Upper lobe of right lung (tissue), 1 donor: ENCODE measurements around the gene REN. TPM values are rescaled to one million over a fixed set of nuclear protein-coding genes. Genes with fewer than 3 reads are reported as not detected.

ENCODE experiments used
- ATAC-seq: fragments of 200-7000 bp; cut with Tn5 transposase; one replicate; pipeline ENCODE4 v1.9.1; 2020; ENCODE audit warnings: mild to moderate bottlenecking, moderate library complexity
- DNase-seq: peaks from one replicate; pipeline ENCODE4 v3.0.0-alpha.2; 2020
- H3K27ac ChIP-seq: fragments of 200-600 bp; one replicate; pipeline ENCODE4 v1.8.0; 2022
- H3K27me3 ChIP-seq: fragments of 200-600 bp; one replicate; pipeline ENCODE4 v1.8.0; 2022; ENCODE audit warnings: mild to moderate bottlenecking
- H3K36me3 ChIP-seq: fragments of 200-600 bp; one replicate; pipeline ENCODE4 v1.8.0; 2022
- H3K4me1 ChIP-seq: fragments of 200-600 bp; one replicate; pipeline ENCODE4 v1.8.0; 2022
- H3K4me3 ChIP-seq: fragments of 200-600 bp; one replicate; pipeline ENCODE4 v1.8.0; 2022; ENCODE audit warnings: mild to moderate bottlenecking
- H3K9me3 ChIP-seq: fragments of 200-600 bp; one replicate; pipeline ENCODE4 v1.8.0; 2022
- CTCF ChIP-seq: fragments of 200-600 bp; IDR thresholded peaks from one replicate; pipeline ENCODE4 v1.8.0; 2022; ENCODE audit warnings: antibody characterized with exemption
- intact Hi-C: fragments of 100-400 bp; cut with DNase I; formaldehyde crosslinking; loops from one replicate; pipeline ENCODE4 v1.11.0; 2022
- total RNA-seq: library from RNA; stranded (reverse); fragmentation: NEBNext Ultra II Directional; extraction: Animal tissue kit (Norgen Biotek cat#: 25700); gene quantifications from one replicate; pipeline ENCODE4 v1.2.1, GENCODE V29; 2021
- donor health status: DM: no; HTN: yes; CAD: no; lungs with severe emphysema.

REN gene
- total RNA-seq, 1 donor from 2014 or later = 0.81 TPM

GRCh38 chr1:204125759-204126351 lies 40.3 kb downstream of the REN start:
- DNase-seq (no peak), ATAC-seq (no peak)
- Histone ChIP-seq H3K27ac (peak overlapping the region; percentile 51), H3K4me3 (no peak overlapping the region), H3K9me3 (no peaks in the 10 kb centered on the region), H3K4me1 (peaks cover 13% of the 10 kb centered on the region), H3K27me3 (no peaks in the 10 kb centered on the region), H3K36me3 (peaks cover 62% of the 10 kb centered on the region)
- intact Hi-C loops = loop anchor here (5.0 kb wide), 1 partner anchor 49 kb away; no protein-coding TSS in a partner anchor
- no peak for TF ChIP-seq CTCF

DNA sequence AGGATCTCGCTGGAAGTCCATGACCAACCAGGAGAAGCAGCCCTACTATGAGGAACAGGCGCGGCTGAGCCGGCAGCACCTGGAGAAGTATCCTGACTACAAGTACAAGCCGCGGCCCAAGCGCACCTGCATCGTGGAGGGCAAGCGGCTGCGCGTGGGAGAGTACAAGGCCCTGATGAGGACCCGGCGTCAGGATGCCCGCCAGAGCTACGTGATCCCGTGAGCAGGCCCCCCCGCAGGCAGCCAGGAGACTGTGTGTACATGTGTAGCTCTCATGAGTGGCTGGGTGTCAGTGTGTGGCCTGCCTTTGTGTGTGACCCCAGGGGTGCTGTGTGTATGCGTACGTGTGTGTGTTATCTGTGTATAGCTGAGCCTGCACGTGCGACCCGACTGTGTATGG lies 41.5 kb downstream of the REN start:
- intact Hi-C loops = loop anchor here (5.0 kb wide), 1 partner anchor 47 kb away; no protein-coding TSS in a partner anchor
- Histone ChIP-seq H3K27me3 (no peaks in the 10 kb centered on the region), H3K4me3 (no peak overlapping the region), H3K27ac (no peak overlapping the region), H3K9me3 (no peaks in the 10 kb centered on the region), H3K4me1 (peaks cover 13% of the 10 kb centered on the region), H3K36me3 (peaks cover 74% of the 10 kb centered on the region)
- DNase-seq (no peak), ATAC-seq (no peak)
- TF ChIP-seq CTCF = no peak

DNA sequence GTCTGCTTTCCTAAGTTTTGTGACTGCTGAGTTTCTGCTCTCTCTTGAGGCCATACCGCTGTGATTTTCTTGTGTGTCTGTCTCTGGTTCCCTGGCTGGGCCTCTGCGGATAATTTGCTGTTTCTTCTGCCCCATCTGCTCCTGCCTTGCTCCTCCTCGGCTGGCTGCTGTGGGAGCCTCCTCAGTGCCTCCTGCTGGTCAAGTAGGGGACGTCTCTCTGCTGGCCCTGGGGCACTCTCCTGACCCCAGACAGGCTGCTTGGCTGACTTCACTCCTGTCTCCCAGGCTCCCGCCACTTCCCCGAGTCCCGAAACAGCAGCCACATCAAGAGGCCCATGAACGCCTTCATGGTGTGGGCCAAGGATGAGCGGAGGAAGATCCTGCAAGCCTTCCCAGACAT lies 42.8 kb downstream of the REN start:
- Histone ChIP-seq H3K4me1 (peaks cover 7% of the 10 kb centered on the region), H3K36me3 (peaks cover 87% of the 10 kb centered on the region), H3K4me3 (no peak overlapping the region), H3K27me3 (no peaks in the 10 kb centered on the region), H3K27ac (no peak overlapping the region), H3K9me3 (no peaks in the 10 kb centered on the region)
- peak; percentile 41 for TF ChIP-seq CTCF
- no peak for DNase-seq
- intact Hi-C loops = no loop called here
- peak; percentile 26 for ATAC-seq

DNA sequence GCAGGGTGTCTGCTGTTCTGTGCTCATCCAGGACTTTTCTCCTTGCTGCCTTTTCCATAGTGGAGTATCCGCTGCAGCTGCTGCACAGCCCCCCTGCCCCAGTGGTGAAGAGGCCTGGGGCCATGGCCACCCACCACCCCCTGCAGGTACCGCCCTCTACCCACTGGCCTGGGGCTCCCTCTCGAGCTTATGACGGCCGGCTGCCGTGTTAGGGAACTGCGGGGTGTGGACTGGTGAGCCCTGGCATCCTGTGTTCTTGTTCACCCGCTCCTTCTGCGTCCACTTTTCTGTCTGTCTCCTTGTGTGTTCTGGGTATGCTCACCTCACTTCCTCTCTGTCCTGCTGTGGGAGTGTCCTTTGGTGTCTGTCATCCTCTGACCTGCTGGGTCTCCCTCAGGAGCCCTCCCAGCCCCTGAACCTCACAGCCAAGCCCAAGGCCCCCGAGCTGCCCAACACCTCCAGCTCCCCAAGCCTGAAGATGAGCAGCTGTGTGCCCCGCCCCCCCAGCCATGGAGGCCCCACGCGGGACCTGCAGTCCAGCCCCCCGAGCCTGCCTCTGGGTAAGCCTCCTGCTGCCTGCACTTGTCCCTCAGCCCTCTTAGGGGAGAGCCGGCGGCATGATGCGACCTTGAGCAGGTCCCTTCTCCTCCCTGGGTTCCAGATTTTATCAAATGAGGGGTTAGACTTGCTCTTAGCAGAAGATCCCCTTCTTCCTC lies 44.1 kb downstream of the REN start:
- Histone ChIP-seq H3K9me3 (no peaks in the 10 kb centered on the region), H3K4me1 (peaks cover 3% of the 10 kb centered on the region), H3K27me3 (no peaks in the 10 kb centered on the region), H3K27ac (no peak overlapping the region), H3K36me3 (peaks cover 96% of the 10 kb centered on the region), H3K4me3 (no peak overlapping the region)
- DNase-seq (no peak), ATAC-seq (no peak)
- intact Hi-C loops = no loop called here
- no peak for TF ChIP-seq CTCF

GRCh38 chr1:204116539-204116938 lies 49.6 kb downstream of the REN start:
- intact Hi-C loops = no loop called here
- no peaks in the 10 kb centered on the region for H3K27me3 ChIP-seq
- no peaks in the 10 kb centered on the region for H3K9me3 ChIP-seq
- no peak overlapping the region for H3K4me3 ChIP-seq
- peaks cover 12% of the 10 kb centered on the region for H3K4me1 ChIP-seq
- peaks cover 52% of the 10 kb centered on the region for H3K36me3 ChIP-seq
- H3K27ac ChIP-seq = no peak overlapping the region
- no peak for DNase-seq
- ATAC-seq = no peak
- TF ChIP-seq CTCF = no peak
